Subcutaneous abdominal adipose tissue (tissue), 5 donors: ENCODE measurements around the gene PKD1.
"Not testable (repeated sequence)": the region's sequence is repeated elsewhere in the genome, so short reads cannot be mapped to it uniquely, and the experiment has no call there.

ENCODE experiments used
- H3K27ac ChIP-seq: one replicate; pipeline ENCODE4 v1.7.0; 2013; ENCODE audit warnings: low read depth, mild to moderate bottlenecking, inconsistent platforms, low read length, moderate library complexity
- H3K27me3 ChIP-seq, 5 donors: one replicate each; pipeline ENCODE4 v1.7.0; 2013; ENCODE audit warnings: low read length in 5 of 5, inconsistent platforms in 1 of 5; ENCODE audit not compliant: control insufficient read depth in 5 of 5, insufficient read depth in 4 of 5
- H3K36me3 ChIP-seq, 5 donors: one replicate each; pipeline ENCODE4 v1.7.0; 2013; ENCODE audit warnings: low read length in 5 of 5; ENCODE audit not compliant: control insufficient read depth in 5 of 5, insufficient read depth in 5 of 5
- H3K4me1 ChIP-seq, 5 donors: one replicate each; pipeline ENCODE4 v1.7.0; 2013; ENCODE audit warnings: low read length in 5 of 5, mild to moderate bottlenecking in 3 of 5, moderate library complexity in 1 of 5; ENCODE audit not compliant: control insufficient read depth in 5 of 5, insufficient read depth in 5 of 5
- H3K4me3 ChIP-seq, 5 donors: one replicate each; pipeline ENCODE4 v1.7.0; 2013; ENCODE audit warnings: low read length in 5 of 5, low read depth in 1 of 5
- H3K9ac ChIP-seq, 5 donors: one replicate each; pipeline ENCODE4 v1.7.0; 2013; ENCODE audit warnings: low read length in 5 of 5, mild to moderate bottlenecking in 4 of 5, moderate library complexity in 3 of 5
- H3K9me3 ChIP-seq, 5 donors: one replicate each; pipeline ENCODE4 v1.7.0; 2013; ENCODE audit warnings: low read length in 5 of 5; ENCODE audit not compliant: control insufficient read depth in 5 of 5
- donor health status: healthy.
- donor health status: healthy.
- donor health status: healthy.
- donor health status: healthy.
- donor health status: healthy.

Gene PKD1

GRCh38 chr16:2125609-2126008, 10.1 kb downstream of the PKD1 start:
- not testable (repeated sequence) for H3K9me3 ChIP-seq, H3K36me3 ChIP-seq, H3K27me3 ChIP-seq
- Histone ChIP-seq H3K4me3 (peak overlapping the region in 1 of 5 donors; percentile 38), H3K9ac (peak overlapping the region in 2 of 5 donors; percentile 30 to 59), H3K4me1 (peaks cover 2 to 77% (median 66%) of the 10 kb centered on the region in 5 donors), H3K27ac (peak overlapping the region; percentile 70)

DNA sequence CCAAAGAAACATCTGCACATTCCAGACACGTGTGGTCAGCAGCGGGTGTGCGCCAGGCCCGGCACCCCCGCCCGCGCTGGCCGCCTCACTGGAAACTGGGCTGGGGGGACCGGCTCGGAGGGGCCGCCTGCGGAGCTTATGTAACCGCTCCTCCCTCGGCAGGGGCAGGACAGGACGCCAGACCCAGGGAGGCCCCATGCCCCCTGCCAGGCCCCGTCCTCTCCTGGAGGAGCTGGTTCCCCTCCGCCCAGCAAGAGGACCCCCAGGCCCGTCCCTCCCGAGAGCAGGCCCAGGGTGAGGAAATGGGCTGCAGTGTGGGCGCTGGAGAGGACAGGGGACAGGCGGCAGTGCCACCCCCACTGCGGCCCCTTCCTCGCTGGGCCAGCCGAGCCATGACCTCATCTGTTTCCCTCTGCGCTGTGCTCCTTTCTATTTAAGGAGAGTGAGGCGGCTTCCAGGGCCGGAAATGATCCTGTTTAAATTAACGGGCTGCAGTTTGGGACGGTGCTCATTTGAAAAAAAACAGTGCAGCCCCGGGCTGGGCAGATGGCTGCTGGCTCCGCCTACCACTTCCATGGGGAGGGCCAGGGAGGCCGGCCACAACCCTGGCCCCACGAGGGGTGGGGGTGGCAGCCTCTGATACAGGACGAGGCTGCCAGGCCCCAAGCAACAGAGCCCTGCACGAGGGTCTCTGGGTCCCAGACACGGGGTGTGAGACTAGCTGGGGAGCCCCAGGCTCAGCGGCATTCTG, 10.8 kb downstream of the PKD1 start:
- H3K4me1 ChIP-seq: peaks cover 2 to 73% (median 60%) of the 10 kb centered on the region in 5 donors
- peak overlapping the region in 2 of 5 donors; percentile 30 to 59 for H3K9ac ChIP-seq
- peak overlapping the region in 3 of 5 donors; percentile 19 to 38 (median 38) for H3K4me3 ChIP-seq
- not testable (repeated sequence) for H3K9me3 ChIP-seq, H3K36me3 ChIP-seq, H3K27me3 ChIP-seq
- peak overlapping the region; percentile 70 for H3K27ac ChIP-seq

- Histone ChIP-seq H3K4me3 (peak overlapping the region in 1 of 5 donors; percentile 38), H3K9ac (peak overlapping the region in 1 of 5 donors; percentile 47), H3K4me1 (peaks cover 2 to 69% (median 55%) of the 10 kb centered on the region in 5 donors), H3K27ac (peak overlapping the region; percentile 70)
- not testable (repeated sequence) for H3K36me3 ChIP-seq, H3K9me3 ChIP-seq, H3K27me3 ChIP-seq
Observed at GRCh38 chr16:2124377-2124693, 11.4 kb downstream of the PKD1 start.

GRCh38 chr16:2123706-2124376, 11.9 kb downstream of the PKD1 start:
- Histone ChIP-seq H3K4me1 (peaks cover 2 to 67% (median 51%) of the 10 kb centered on the region in 5 donors), H3K27ac (peak overlapping the region; percentile 70)
- H3K4me3 ChIP-seq: not testable (repeated sequence)

DNA sequence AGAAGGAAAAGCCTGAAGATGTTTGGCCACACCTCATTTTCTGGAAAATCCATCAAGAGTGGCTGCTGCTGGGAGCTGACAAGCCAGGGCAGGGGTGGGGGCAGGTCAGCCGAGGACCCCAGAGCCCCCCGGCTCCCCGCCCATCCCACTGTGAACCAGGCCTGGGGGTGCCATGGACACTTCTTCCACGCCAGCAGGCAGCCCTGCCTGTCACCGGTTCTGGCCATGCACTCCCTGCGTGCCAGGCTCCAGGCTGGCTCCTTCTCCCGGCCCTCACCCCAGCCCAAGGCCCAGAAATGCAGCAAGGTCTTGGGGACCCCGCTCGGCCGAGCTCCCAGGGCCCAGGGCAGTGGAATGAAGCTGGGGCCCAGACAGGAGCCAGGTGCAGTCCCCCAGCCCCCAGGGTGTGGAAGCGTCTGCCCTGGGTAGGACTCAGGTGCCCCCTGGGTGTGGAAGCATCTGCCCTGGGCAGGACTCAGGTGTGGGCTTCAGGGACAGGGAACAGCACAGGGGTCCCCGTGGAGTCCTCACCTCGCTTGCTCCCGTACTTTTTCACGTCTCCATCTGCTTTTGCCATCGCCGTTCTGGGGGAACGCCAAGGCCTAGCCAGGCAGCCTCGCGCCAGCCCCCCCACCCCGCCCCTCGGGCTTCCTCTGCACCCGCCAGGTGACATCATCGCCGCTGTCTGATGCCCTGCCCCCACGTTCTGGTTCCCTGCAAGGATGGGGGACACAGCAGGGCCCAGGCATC, 12.6 kb downstream of the PKD1 start:
- H3K4me3 ChIP-seq, H3K9ac ChIP-seq, H3K36me3 ChIP-seq, H3K27me3 ChIP-seq, H3K9me3 ChIP-seq, H3K27ac ChIP-seq: not testable (repeated sequence)
- peaks cover 2 to 60% (median 49%) of the 10 kb centered on the region in 5 donors for H3K4me1 ChIP-seq

More at GRCh38 chr16:2123706-2124376, 11.9 kb downstream of the PKD1 start:
- H3K9ac ChIP-seq: peak overlapping the region in 1 of 5 donors; percentile 47
- not testable (repeated sequence) for H3K36me3 ChIP-seq, H3K9me3 ChIP-seq, H3K27me3 ChIP-seq

DNA sequence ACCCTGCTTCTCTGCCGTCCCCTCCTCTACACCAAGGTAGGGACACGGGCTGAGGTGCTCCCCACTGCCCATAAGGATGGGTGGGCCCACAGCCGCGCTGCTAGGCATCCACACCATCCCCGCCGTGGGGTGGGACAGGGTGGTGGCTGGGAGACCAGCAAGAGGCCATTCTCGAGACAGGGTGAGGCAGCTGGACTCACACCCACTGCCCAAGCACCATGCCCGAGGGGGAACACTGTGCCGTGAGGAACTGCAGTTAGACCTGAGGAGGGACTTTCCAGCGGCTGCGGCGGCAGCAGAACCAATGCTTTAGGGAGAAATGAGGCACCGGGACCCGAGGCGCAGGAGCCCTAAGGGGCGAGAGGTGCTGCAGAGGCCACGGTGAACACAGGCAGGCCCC, 13.3 kb downstream of the PKD1 start:
- no peaks in the 10 kb centered on the region for H3K36me3 ChIP-seq
- no peak overlapping the region for H3K4me3 ChIP-seq
- peaks cover 2 to 57% (median 47%) of the 10 kb centered on the region in 5 donors for H3K4me1 ChIP-seq
- no peaks in the 10 kb centered on the region for H3K27me3 ChIP-seq
- no peaks in the 10 kb centered on the region for H3K9me3 ChIP-seq
- no peak overlapping the region for H3K9ac ChIP-seq
- H3K27ac ChIP-seq: no peak overlapping the region

DNA sequence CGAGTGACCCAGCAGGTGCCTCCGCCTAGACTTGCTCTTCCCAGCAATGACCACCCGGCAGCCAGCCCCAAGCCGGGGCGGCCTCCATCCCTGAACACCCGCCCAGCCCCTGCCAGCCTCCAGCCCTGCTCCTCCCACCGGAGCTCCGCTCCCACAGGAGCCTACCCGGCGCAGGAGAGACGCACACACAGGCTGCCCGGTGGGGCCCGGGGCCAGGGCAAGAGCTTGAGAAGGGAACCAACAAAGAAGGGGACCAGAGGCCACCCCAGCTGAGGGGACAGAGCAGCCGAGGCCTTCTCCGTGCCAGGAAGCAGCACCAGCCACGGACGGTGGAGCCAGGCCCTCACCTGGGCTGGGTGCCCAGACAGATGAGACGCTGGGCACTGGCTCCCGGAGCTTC, 13.8 kb downstream of the PKD1 start:
- Histone ChIP-seq H3K9me3 (no peaks in the 10 kb centered on the region), H3K9ac (peak overlapping the region in 1 of 5 donors; percentile 25), H3K4me1 (peaks cover 2 to 56% (median 41%) of the 10 kb centered on the region in 5 donors), H3K27ac (no peak overlapping the region), H3K4me3 (no peak overlapping the region), H3K36me3 (no peaks in the 10 kb centered on the region), H3K27me3 (no peaks in the 10 kb centered on the region)

- H3K4me1 ChIP-seq: peaks cover 2 to 51% (median 36%) of the 10 kb centered on the region in 5 donors
- not testable (repeated sequence) for H3K27me3 ChIP-seq, H3K36me3 ChIP-seq, H3K9ac ChIP-seq, H3K4me3 ChIP-seq, H3K27ac ChIP-seq, H3K9me3 ChIP-seq
Observed at GRCh38 chr16:2121325-2121724, 14.4 kb downstream of the PKD1 start.

- H3K36me3 ChIP-seq: peaks cover 0 to 23% (median 10%) of the 10 kb centered on the region in 5 donors
- H3K9me3 ChIP-seq, H3K9ac ChIP-seq, H3K4me3 ChIP-seq, H3K27ac ChIP-seq, H3K27me3 ChIP-seq: not testable (repeated sequence)
- peaks cover 2 to 21% (median 10%) of the 10 kb centered on the region in 5 donors for H3K4me1 ChIP-seq
Observed at GRCh38 chr16:2117960-2118722, 17.6 kb downstream of the PKD1 start.
